Neural cell (in vitro differentiated cells): ENCODE measurements around the gene TBX19.

Experiments used
- CTCF ChIP-seq: fragments of 450-650 bp; IDR thresholded peaks from 2 replicates; pipeline ENCODE4 v1.5.1; 2014; ENCODE audit warnings: antibody characterized with exemption, mild to moderate bottlenecking, moderate library complexity; ENCODE audit not compliant: poor library complexity, severe bottlenecking
- EZH2 ChIP-seq: fragments of 200-600, 300-800 bp; shearing (Covaris generic), sonication (generic); IDR thresholded peaks from 2 replicates; pipeline ENCODE4 v1.6.1; 2014; ENCODE audit warnings: antibody characterized with exemption, low read length, borderline replicate concordance, mild to moderate bottlenecking; ENCODE audit not compliant: insufficient read depth, poor library complexity, severe bottlenecking
- POLR2AphosphoS5 ChIP-seq: IDR thresholded peaks from 2 replicates; pipeline ENCODE4 v1.6.1; 2012
- RAD21 ChIP-seq: fragments of 450-650 bp; conservative IDR thresholded peaks from 2 replicates; pipeline ENCODE4 v1.6.1; 2014; ENCODE audit warnings: antibody characterized with exemption, mild to moderate bottlenecking, moderate library complexity
- TAF1 ChIP-seq: IDR thresholded peaks from 2 replicates; pipeline ENCODE4 v1.6.1; 2012; ENCODE audit warnings: low read depth

- TF ChIP-seq CTCF, result no peak
- no peak for TF ChIP-seq RAD21
- no peak for TF ChIP-seq EZH2
- TF ChIP-seq TAF1, result no peak
- no peak for TF ChIP-seq POLR2AphosphoS5
Measured at GRCh38 chr1:168295411-168296114, 14.9 kb downstream of the TBX19 start.
